Heart left ventricle (tissue), 13 donors: ENCODE measurements around the gene CEP170B.

Experiments
- CTCF ChIP-seq, 12 donors: fragments of 200-600 bp; sonication (generic) in 4 of 12; IDR thresholded peaks; one replicate each; pipeline versions ENCODE4 v1.5.0 to v1.8.0; 2018 to 2022; ENCODE audit warnings: antibody characterized with exemption in 12 of 12, mild to moderate bottlenecking in 5 of 12
- POLR2A ChIP-seq, 2 donors: fragments of 450-650 bp; IDR thresholded peaks; one replicate each; pipeline ENCODE4 v1.6.1; 2017; ENCODE audit warnings: antibody characterized with exemption in 2 of 2, mild to moderate bottlenecking in 2 of 2, moderate library complexity in 2 of 2
- donor health status: ischemic (EF 13 %, LVEDD 7.1; RV severe dilation, severe dysfunction).
- donor health status: DM: no; HTN: yes; CAD: no.
- donor health status: DM: no; HTN: no; CAD: no.
- donor health status: ischemic (EF 25% LVEDD 6.9; RV normal size, moderate dysfunction).
- donor health status: ischemic (EF 25% LVEDD 5.7; RV mildly dilated, moderate dysfunction).
- donor health status: ischemic (EF 35%, LVEDD 5.7; RV mildly dilated, moderate dysfunction).
- donor health status: nonischemic (EF 11% LVEDD 7.7; RV severe dilation, severe dysfunction).
- donor health status: DM: yes; HTN: yes; CAD: no.
- donor health status: PGD.
- donor health status: ischemic (EF 29% LVEDD 5.4; RV normal size, mild dysfunction).
- donor health status: nonischemic (EF 23%, LVEDD 6.1; RV moderate dilation, normal function).

- TF ChIP-seq CTCF (IDR thresholded peaks at IDR 0.05) (peak in 9 of 12 donors; percentile 8 to 50 (median 28)), POLR2A (IDR thresholded peaks at IDR 0.05) (no peak)
Measured at GRCh38 chr14:104827177-104828055, 37.7 kb upstream of the CEP170B start.
